Measurements from ENCODE around the gene FDX1.
"Not testable (repeated sequence)": the region's sequence is repeated elsewhere in the genome, so short reads cannot be mapped to it uniquely, and the experiment has no call there.

The FDX1 gene

GRCh38 chr11:110409174-110409573 lies 20.6 kb upstream of the FDX1 start:
- TF ChIP-seq CTCF (IDR thresholded peaks at IDR 0.05; ENCODE audit: insufficient read depth, missing control alignments): no peak
- FAIRE-seq: no peak
- no peak for DNase-seq (ENCODE audit: insufficient read length, low spot score)

- no peak for FAIRE-seq
- DNase-seq (ENCODE audit: insufficient read length, low spot score): no peak
- no peak for TF ChIP-seq CTCF (IDR thresholded peaks at IDR 0.05; ENCODE audit: insufficient read depth, missing control alignments)
Measured at GRCh38 chr11:110410651-110411050, 19.1 kb upstream of the FDX1 start.

GRCh38 chr11:110415081-110415480 lies 14.7 kb upstream of the FDX1 start:
- no peak for FAIRE-seq
- no peak for DNase-seq (ENCODE audit: insufficient read length, low spot score)
- TF ChIP-seq CTCF (IDR thresholded peaks at IDR 0.05; ENCODE audit: insufficient read depth, missing control alignments): no peak

GRCh38 chr11:110421658-110422057 lies 8.1 kb upstream of the FDX1 start:
- not testable (repeated sequence) for FAIRE-seq; DNase-seq (ENCODE audit: insufficient read length, low spot score)

GRCh38 chr11:110422306-110422905 lies 7.3 kb upstream of the FDX1 start:
- DNase-seq (ENCODE audit: insufficient read length, low spot score) (no peak), FAIRE-seq (no peak)
- no peak for TF ChIP-seq CTCF (IDR thresholded peaks at IDR 0.05; ENCODE audit: insufficient read depth, missing control alignments)

- no peak for TF ChIP-seq CTCF (IDR thresholded peaks at IDR 0.05; ENCODE audit: insufficient read depth, missing control alignments)
- FAIRE-seq (no peak), DNase-seq (ENCODE audit: insufficient read length, low spot score) (no peak)
Measured at GRCh38 chr11:110424775-110425444, 4.8 kb upstream of the FDX1 start.

- FAIRE-seq (no peak), DNase-seq (ENCODE audit: insufficient read length, low spot score) (no peak)
- no peak for TF ChIP-seq CTCF (IDR thresholded peaks at IDR 0.05; ENCODE audit: insufficient read depth, missing control alignments)
Measured at GRCh38 chr11:110425751-110426545, 3.8 kb upstream of the FDX1 start.

Measured in D721Med (cell line).